ENCODE measurements around the gene KCNQ1.

GRCh38 chr11:2721210-2721916 lies 276.6 kb downstream of the KCNQ1 start:
- TF ChIP-seq CTCF (IDR thresholded peaks at IDR 0.05) (no peak), POLR2A (IDR thresholded peaks at IDR 0.05) (no peak)

Data from body of pancreas (tissue), 4 donors.